ENCODE data around the gene RSRC2. TPM values are rescaled to one million over a fixed set of nuclear protein-coding genes. Genes with fewer than 3 reads are reported as not detected.
"Not testable (repeated sequence)": the region's sequence is repeated elsewhere in the genome, so short reads cannot be mapped to it uniquely, and the experiment has no call there.

RSRC2 gene
- polyA plus RNA-seq, 3 donors, result 7.6 to 63.5 (median 15.8) TPM

- Mint-ChIP-seq H3K4me1 (no peaks in the 10 kb centered on the region), H3K4me3 (no peak overlapping the region), H3K27ac (peak overlapping the region in 3 of 7 donors; percentile 40 to 70 (median 55)), H3K36me3 (peaks cover 76 to 92% of the 10 kb centered on the region in 2 donors), H3K9me3 (peaks cover 0 to 3% (median 0%) of the 10 kb centered on the region in 7 donors), H3K27me3 (ENCODE audit: low read depth in 3 of 3) (no peaks in the 10 kb centered on the region)
- H3K4me3 ChIP-seq (replicated peaks in 1 of 3; ENCODE audit: low read depth in 2 of 3, low read length in 3 of 3), result no peak overlapping the region
- 97% methylated on average over 5 of the region's 7 CpGs for WGBS (ENCODE audit: insufficient coverage)
- no peak overlapping the region for H3K4me2 ChIP-seq (replicated peaks; ENCODE audit: extremely low read depth, low read length, poor library complexity, severe bottlenecking)
- peaks cover 12% of the 10 kb centered on the region for H4K20me1 ChIP-seq (ENCODE audit: insufficient read depth, low read length)
- no peaks in the 10 kb centered on the region for H3K4me1 ChIP-seq (ENCODE audit: control insufficient read depth in 1 of 2, insufficient read depth in 2 of 2, low read length in 2 of 2)
- no peaks in the 10 kb centered on the region for H3K9me3 ChIP-seq (replicated peaks in 1 of 2; ENCODE audit: control insufficient read depth in 1 of 2, insufficient read depth in 1 of 2, low read length in 2 of 2)
- no peak for TF ChIP-seq CTCF (IDR thresholded peaks at IDR 0.05)
- DNase-seq, result no peak
- H2AFZ ChIP-seq (ENCODE audit: insufficient read depth, low read depth, low read length, poor library complexity, severe bottlenecking), result no peak overlapping the region
- H3K27ac ChIP-seq (ENCODE audit: low read depth in 1 of 2, low read length in 2 of 2), result no peak overlapping the region
- peaks cover 80 to 100% of the 10 kb centered on the region in 2 donors for H3K36me3 ChIP-seq (replicated peaks in 1 of 2; ENCODE audit: control insufficient read depth in 1 of 2, insufficient read depth in 2 of 2, low read length in 2 of 2)
- H3K79me2 ChIP-seq (ENCODE audit: insufficient read depth, low read length), result peaks cover 21% of the 10 kb centered on the region
- H3K9ac ChIP-seq (ENCODE audit: insufficient read depth, low read length, poor library complexity, severe bottlenecking), result no peak overlapping the region
- intact Hi-C loops (cut with micrococcal nuclease), result no loop called here
- H3K27me3 ChIP-seq (ENCODE audit: control insufficient read depth in 2 of 2, insufficient read depth in 2 of 2, low read length in 2 of 2), result no peaks in the 10 kb centered on the region
Observed at GRCh38 chr12:122486805-122487426, 39.8 kb downstream of the RSRC2 start.

GRCh38 chr12:122486360-122486759 is 40.4 kb downstream of the RSRC2 start:
- H3K4me1 ChIP-seq (ENCODE audit: control insufficient read depth in 1 of 2, insufficient read depth in 2 of 2, low read length in 2 of 2); H3K9me3 Mint-ChIP-seq; H2AFZ ChIP-seq (ENCODE audit: insufficient read depth, low read depth, low read length, poor library complexity, severe bottlenecking); H3K27ac ChIP-seq (ENCODE audit: low read depth in 1 of 2, low read length in 2 of 2); H3K4me3 ChIP-seq (replicated peaks in 1 of 3; ENCODE audit: low read depth in 2 of 3, low read length in 3 of 3); H3K27ac Mint-ChIP-seq; H3K27me3 Mint-ChIP-seq (ENCODE audit: low read depth in 3 of 3); H3K27me3 ChIP-seq (ENCODE audit: control insufficient read depth in 2 of 2, insufficient read depth in 2 of 2, low read length in 2 of 2); H3K4me1 Mint-ChIP-seq; H4K20me1 ChIP-seq (ENCODE audit: insufficient read depth, low read length); H3K9ac ChIP-seq (ENCODE audit: insufficient read depth, low read length, poor library complexity, severe bottlenecking); H3K4me3 Mint-ChIP-seq; DNase-seq; H3K4me2 ChIP-seq (replicated peaks; ENCODE audit: extremely low read depth, low read length, poor library complexity, severe bottlenecking); intact Hi-C loops (cut with micrococcal nuclease); H3K9me3 ChIP-seq (replicated peaks in 1 of 2; ENCODE audit: control insufficient read depth in 1 of 2, insufficient read depth in 1 of 2, low read length in 2 of 2): not testable (repeated sequence)
- peaks cover 17% of the 10 kb centered on the region for H3K79me2 ChIP-seq (ENCODE audit: insufficient read depth, low read length)
- peaks cover 82 to 100% of the 10 kb centered on the region in 2 donors for H3K36me3 ChIP-seq (replicated peaks in 1 of 2; ENCODE audit: control insufficient read depth in 1 of 2, insufficient read depth in 2 of 2, low read length in 2 of 2)
- H3K36me3 Mint-ChIP-seq, result peaks cover 76 to 92% of the 10 kb centered on the region in 2 donors
- WGBS (ENCODE audit: insufficient coverage), result 90% methylated on average over 2 of the region's 6 CpGs

- H2AFZ ChIP-seq (ENCODE audit: insufficient read depth, low read depth, low read length, poor library complexity, severe bottlenecking); H3K4me3 ChIP-seq (replicated peaks in 1 of 3; ENCODE audit: low read depth in 2 of 3, low read length in 3 of 3); H3K27me3 ChIP-seq (ENCODE audit: control insufficient read depth in 2 of 2, insufficient read depth in 2 of 2, low read length in 2 of 2); H3K4me2 ChIP-seq (replicated peaks; ENCODE audit: extremely low read depth, low read length, poor library complexity, severe bottlenecking); H3K9me3 Mint-ChIP-seq; H3K27ac ChIP-seq (ENCODE audit: low read depth in 1 of 2, low read length in 2 of 2); DNase-seq; H3K4me3 Mint-ChIP-seq; intact Hi-C loops (cut with micrococcal nuclease); H3K27me3 Mint-ChIP-seq (ENCODE audit: low read depth in 3 of 3); H3K9ac ChIP-seq (ENCODE audit: insufficient read depth, low read length, poor library complexity, severe bottlenecking); H3K9me3 ChIP-seq (replicated peaks in 1 of 2; ENCODE audit: control insufficient read depth in 1 of 2, insufficient read depth in 1 of 2, low read length in 2 of 2); H4K20me1 ChIP-seq (ENCODE audit: insufficient read depth, low read length); H3K4me1 ChIP-seq (ENCODE audit: control insufficient read depth in 1 of 2, insufficient read depth in 2 of 2, low read length in 2 of 2); H3K4me1 Mint-ChIP-seq: not testable (repeated sequence)
- peaks cover 84 to 100% of the 10 kb centered on the region in 2 donors for H3K36me3 ChIP-seq (replicated peaks in 1 of 2; ENCODE audit: control insufficient read depth in 1 of 2, insufficient read depth in 2 of 2, low read length in 2 of 2)
- WGBS (ENCODE audit: insufficient coverage), result 100% methylated on average over 1 of the region's 1 CpG
- Mint-ChIP-seq H3K27ac (peak overlapping the region in 3 of 7 donors; percentile 23 to 72 (median 26)), H3K36me3 (peaks cover 75 to 92% of the 10 kb centered on the region in 2 donors)
- peaks cover 11% of the 10 kb centered on the region for H3K79me2 ChIP-seq (ENCODE audit: insufficient read depth, low read length)
Observed at GRCh38 chr12:122484385-122484784, 42.4 kb downstream of the RSRC2 start.

Measured in CD14-positive monocyte (primary cell).